SH-SY5Y (cell line): ENCODE data around the gene THRB.

Experiments used
- GATA2 ChIP-seq: IDR thresholded peaks from 2 replicates; pipeline ENCODE4 v1.6.1; 2011; ENCODE audit warnings: mild to moderate bottlenecking, low read depth, low read length
- GATA3 ChIP-seq: IDR thresholded peaks from 2 replicates; pipeline ENCODE4 v1.6.1; 2011; ENCODE audit warnings: low read depth, mild to moderate bottlenecking, low read length, moderate library complexity

- TF ChIP-seq GATA2, result no peak
- no peak for TF ChIP-seq GATA3
These were observed 407.2 kb downstream of the THRB start for GRCh38 chr3:24087469-24087868.
